SK-N-MC (cell line): Measurements from ENCODE around the gene DERA.
"Not testable (repeated sequence)": the region's sequence is repeated elsewhere in the genome, so short reads cannot be mapped to it uniquely, and the experiment has no call there.

Experiments used
- DNase-seq: peaks from one replicate; pipeline ENCODE4 v3.0.0-alpha.2; 2011; ENCODE audit warnings: low read depth, low spot score
- H3K27ac ChIP-seq: fragments of 200-600 bp; sonication (generic); 2 replicates; pipeline ENCODE4 v1.5.1; 2016; ENCODE audit warnings: mixed run types
- H3K36me3 ChIP-seq: fragments of 200-600 bp; sonication (generic); 2 replicates; pipeline ENCODE4 v1.6.1; 2017; ENCODE audit warnings: antibody characterized with exemption, low read length, mixed read lengths; ENCODE audit not compliant: insufficient read depth
- H3K4me3 ChIP-seq: fragments of 200-600 bp; sonication (generic); 2 replicates; pipeline ENCODE4 v1.5.1; 2016
- H3K9ac ChIP-seq: fragments of 200-600 bp; sonication (generic); 2 replicates; pipeline ENCODE4 v1.8.0; 2017; ENCODE audit warnings: mixed run types, mixed read lengths; ENCODE audit not compliant: insufficient read length
- H3K9me3 ChIP-seq: fragments of 200-600 bp; sonication (generic); 2 replicates; pipeline ENCODE4 v1.6.1; 2017; ENCODE audit warnings: low read depth, mild to moderate bottlenecking, antibody characterized with exemption, low read length, moderate library complexity, mixed read lengths
- EZH2 ChIP-seq: fragments of 200-600 bp; sonication (generic); IDR thresholded peaks from one replicate; pipeline ENCODE4 v1.6.1; 2017; ENCODE audit warnings: antibody characterized with exemption
- FOXP2 ChIP-seq: optimal IDR thresholded peaks from 2 replicates; pipeline ENCODE3; 2011; ENCODE audit warnings: mild to moderate bottlenecking, moderate library complexity; ENCODE audit not compliant: insufficient read depth; ENCODE audit errors: extremely low read length, control extremely low read depth
- POLR2AphosphoS5 ChIP-seq: IDR thresholded peaks from 2 replicates; pipeline ENCODE4 v1.6.1; 2012; ENCODE audit warnings: mild to moderate bottlenecking, low read depth, low read length, borderline replicate concordance

The DERA gene

DNA sequence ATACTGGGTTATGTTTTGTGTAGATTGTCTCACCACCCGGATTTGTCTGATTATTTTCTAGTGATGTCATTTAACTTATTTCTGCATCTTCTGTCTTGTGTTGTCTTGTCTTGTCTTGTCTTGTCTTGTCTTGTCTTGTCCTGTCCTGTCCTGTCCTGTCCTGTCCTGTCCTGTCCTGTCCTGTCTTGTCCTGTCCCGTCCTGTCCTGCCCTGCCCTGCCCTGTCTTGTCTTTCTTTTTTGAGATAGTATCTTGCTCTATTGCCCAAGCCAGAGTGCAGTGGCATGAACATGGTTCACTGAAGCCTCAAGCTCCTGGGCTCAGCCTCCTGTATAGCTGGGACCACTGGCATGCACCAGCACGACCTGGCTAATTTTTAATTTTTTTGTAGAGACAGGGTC lies 25.6 kb downstream of the DERA start:
- no peak for DNase-seq
- Histone ChIP-seq H3K9me3 (no peaks in the 10 kb centered on the region), H3K9ac (no peak overlapping the region), H3K36me3 (no peaks in the 10 kb centered on the region), H3K27ac (no peak overlapping the region), H3K4me3 (no peak overlapping the region)
- TF ChIP-seq POLR2AphosphoS5 (no peak), EZH2 (no peak), FOXP2 (no peak)

DNA sequence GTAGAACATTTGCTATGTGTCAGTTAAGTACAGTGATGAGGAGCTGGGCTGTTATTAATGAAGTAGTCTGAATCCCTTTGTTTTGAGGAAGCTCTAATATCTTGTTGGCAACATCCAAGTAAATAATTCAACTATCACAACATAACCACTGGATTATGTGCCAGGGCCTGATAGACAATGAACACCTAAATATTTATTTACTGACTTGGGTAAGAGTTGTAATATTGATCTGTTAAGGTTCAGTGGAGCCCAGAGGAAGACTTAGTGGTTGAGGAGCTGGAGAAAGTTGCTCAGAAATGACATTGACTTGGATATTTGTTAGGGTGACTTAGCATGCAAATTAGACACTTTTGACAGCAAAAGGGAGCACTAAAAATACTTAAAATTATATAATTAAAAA lies 26.8 kb downstream of the DERA start:
- DNase-seq = no peak
- Histone ChIP-seq H3K36me3 (no peaks in the 10 kb centered on the region), H3K9me3 (no peaks in the 10 kb centered on the region), H3K9ac (no peak overlapping the region), H3K27ac (no peak overlapping the region), H3K4me3 (no peak overlapping the region)
- TF ChIP-seq EZH2 (no peak), POLR2AphosphoS5 (no peak), FOXP2 (no peak)

DNA sequence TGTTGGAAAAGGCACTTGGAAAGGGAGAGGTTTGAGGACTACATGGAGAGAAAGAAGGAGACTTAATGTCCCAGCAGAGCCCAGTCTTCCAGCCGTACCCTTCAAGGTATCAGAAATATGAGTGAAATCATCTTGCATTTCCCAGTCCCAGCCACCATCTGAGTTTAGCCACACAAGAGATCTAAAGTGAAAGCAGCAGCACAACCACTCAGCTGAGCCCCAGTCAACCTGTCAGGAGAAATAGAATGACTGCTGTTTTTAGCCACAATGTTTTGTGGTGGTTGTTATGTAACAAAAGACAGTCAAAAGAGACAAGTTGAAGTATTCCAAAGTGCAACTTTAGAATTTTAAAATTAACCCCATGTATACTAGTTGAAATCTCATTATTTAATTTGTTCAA lies 28.0 kb downstream of the DERA start:
- H3K36me3 ChIP-seq = no peaks in the 10 kb centered on the region
- no peak for TF ChIP-seq POLR2AphosphoS5
- no peak for TF ChIP-seq EZH2
- no peak for TF ChIP-seq FOXP2
- no peak overlapping the region for H3K27ac ChIP-seq
- DNase-seq = no peak
- no peaks in the 10 kb centered on the region for H3K9me3 ChIP-seq
- no peak overlapping the region for H3K9ac ChIP-seq
- no peak overlapping the region for H3K4me3 ChIP-seq

DNA sequence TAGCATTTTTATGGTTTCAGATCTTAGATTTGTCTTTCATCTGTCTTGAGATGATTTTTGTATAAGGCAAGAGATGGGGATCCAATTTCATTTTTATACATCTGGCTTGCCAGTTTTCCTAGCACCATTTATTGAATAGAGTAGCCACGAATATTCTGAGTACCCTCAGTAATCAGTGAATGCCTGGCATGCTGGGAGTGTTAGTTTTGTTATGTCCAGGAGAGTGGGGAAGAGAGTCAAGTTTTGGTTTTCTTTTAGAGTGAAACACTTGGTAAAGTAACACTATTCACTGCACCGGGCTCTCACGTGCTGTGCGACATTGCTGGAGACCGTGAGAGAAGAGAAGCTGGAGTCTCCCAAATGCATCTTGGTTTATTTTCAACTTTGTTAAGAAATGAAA lies 31.3 kb downstream of the DERA start:
- H3K9me3 ChIP-seq = no peaks in the 10 kb centered on the region
- no peak overlapping the region for H3K9ac ChIP-seq
- no peak overlapping the region for H3K4me3 ChIP-seq
- H3K27ac ChIP-seq = no peak overlapping the region
- TF ChIP-seq FOXP2 (no peak), EZH2 (no peak)
- H3K36me3 ChIP-seq = no peaks in the 10 kb centered on the region
- no peak for DNase-seq

DNA sequence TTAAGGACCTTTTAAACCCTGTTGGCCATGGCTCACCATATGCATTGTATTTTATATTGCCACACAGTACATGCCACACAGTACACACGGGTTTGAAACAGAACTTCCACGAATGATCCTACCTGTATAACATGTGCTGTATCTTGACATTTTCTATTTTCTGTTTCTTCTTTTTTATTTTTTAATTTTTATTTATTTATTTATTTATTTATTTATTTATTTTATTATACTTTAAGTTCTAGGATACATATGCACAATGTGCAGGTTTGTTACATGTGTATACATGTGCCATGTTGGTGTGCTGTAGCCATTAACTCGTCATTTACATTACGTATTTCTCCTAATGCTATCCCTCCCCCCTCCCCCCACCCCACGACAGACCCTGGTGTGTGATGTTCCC lies 32.4 kb downstream of the DERA start:
- H3K9ac ChIP-seq, DNase-seq, H3K4me3 ChIP-seq, H3K27ac ChIP-seq, H3K36me3 ChIP-seq, H3K9me3 ChIP-seq: not testable (repeated sequence)

DNA sequence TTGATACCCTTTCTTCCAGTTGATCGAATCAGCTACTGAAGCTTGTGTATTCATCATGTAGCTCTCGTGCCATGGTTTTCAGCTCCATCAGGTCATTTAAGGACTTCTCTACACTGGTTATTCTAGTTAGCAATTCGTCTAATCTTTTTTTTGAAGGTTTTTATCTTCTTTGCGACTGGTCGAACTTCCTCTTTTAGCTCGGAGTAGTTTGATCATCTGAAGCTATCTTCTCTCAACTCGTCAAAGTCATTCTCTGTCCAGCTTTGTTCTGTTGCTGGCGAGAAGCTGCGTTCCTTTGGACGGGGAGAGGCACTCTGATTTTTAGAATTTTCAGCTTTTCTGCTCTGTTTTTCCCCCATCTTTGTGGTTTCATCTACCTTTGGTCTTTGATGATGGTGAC lies 37.3 kb downstream of the DERA start:
- not testable (repeated sequence) for H3K36me3 ChIP-seq, H3K27ac ChIP-seq, H3K9me3 ChIP-seq, H3K4me3 ChIP-seq, DNase-seq, H3K9ac ChIP-seq

DNA sequence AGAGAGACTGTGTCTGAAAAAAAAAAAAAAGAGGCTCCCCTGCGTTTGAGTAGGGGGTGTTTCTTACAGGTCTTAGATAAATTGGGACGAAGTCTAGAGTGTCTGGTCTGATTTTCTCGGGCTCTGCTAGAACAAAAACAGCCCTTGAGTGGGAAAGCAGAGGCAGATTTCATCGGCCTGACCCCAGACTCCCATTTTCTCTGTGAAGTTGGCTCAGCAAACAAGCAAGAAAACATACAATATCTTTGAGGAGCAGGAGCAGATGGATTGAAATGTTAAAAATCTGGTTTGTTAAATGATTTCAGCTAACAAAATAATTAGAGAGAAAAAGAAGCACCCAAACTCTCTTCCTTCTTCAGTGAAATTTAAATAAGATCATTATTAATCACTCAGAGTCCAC lies 44.1 kb downstream of the DERA start:
- Histone ChIP-seq H3K36me3 (no peaks in the 10 kb centered on the region), H3K9me3 (no peaks in the 10 kb centered on the region), H3K9ac (no peak overlapping the region), H3K4me3 (no peak overlapping the region), H3K27ac (no peak overlapping the region)
- DNase-seq = no peak
- TF ChIP-seq POLR2AphosphoS5 (no peak), EZH2 (no peak), FOXP2 (no peak)

DNA sequence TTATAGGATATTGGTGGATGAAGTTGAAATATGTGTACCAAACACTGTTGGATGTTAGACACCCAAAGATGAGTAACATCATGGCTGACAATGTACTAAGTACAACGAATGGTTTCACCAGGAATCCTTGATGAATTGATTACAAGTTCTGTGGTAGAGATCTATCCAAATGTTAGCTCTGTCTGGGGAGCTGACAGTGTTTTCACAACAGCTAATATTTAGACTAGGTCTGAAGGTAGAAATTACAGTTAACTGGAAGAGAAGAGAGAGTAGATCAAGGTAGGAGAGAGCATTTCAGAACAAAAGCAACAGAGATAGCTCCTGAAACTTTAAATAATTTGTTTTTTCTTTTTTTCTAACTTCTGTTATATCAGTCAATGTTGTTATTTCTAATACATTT lies 44.9 kb downstream of the DERA start:
- no peak overlapping the region for H3K9ac ChIP-seq
- H3K4me3 ChIP-seq = no peak overlapping the region
- DNase-seq = no peak

DNA sequence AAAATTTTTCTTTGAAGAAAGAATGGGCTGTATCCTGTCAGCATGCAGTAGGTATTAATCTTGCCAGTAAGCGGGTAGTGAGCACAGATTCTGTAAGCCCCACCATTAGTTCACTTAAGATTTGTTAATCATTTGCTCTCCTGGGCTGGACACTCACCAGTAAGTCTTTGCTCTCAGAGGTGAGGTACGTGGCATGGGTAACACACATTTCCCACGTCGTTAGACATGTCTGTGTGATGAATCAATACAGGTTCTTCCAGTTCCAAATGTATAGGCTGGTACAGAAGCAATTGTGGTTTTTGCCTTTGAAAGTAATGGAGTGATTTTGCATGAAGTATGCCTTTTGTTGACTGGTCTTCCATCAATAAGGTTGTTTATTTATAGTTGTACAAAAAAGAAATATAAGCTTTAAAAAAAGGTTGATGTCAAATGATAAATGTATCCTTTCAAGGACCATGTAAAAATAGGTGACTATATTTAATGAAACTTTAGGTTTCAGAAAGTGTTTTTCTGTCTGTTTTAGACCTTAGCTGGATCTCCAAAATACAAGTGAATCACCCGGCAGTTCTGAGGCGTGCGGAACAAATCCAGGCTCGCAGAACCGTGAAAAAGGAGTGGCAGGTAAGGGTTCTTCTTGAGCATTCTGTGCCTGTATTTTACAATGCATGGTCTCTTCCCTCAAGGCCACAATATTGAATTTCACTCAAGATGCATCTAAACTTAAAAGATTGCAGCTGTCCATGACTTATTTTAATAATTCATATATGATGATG lies 45.5 kb downstream of the DERA start:
- Histone ChIP-seq H3K27ac (no peak overlapping the region), H3K4me3 (no peak overlapping the region), H3K9me3 (no peaks in the 10 kb centered on the region), H3K36me3 (peaks cover 6% of the 10 kb centered on the region; the same call in 1 of the 2 replicates), H3K9ac (no peak overlapping the region)
- TF ChIP-seq EZH2 = no peak
- no peak for TF ChIP-seq POLR2AphosphoS5
- no peak for TF ChIP-seq FOXP2
- no peak for DNase-seq

More for the DNA sequence above, 44.9 kb downstream of the DERA start:
- TF ChIP-seq FOXP2 = no peak
- Histone ChIP-seq H3K27ac (no peak overlapping the region), H3K36me3 (peaks cover 5% of the 10 kb centered on the region; the same call in 1 of the 2 replicates), H3K9me3 (no peaks in the 10 kb centered on the region)
